Thymus (tissue), 14 donors: Measurements from ENCODE around the gene SAFB. TPM values are rescaled to one million over a fixed set of nuclear protein-coding genes. Genes with fewer than 3 reads are reported as not detected.

Experiments
- DNase-seq, 9 donors: peaks; one replicate each; pipeline ENCODE4 v3.0.0-alpha.2; 2013; ENCODE audit warnings: low spot score in 9 of 9, low read depth in 6 of 9, missing footprints in 1 of 9
- H3K27ac ChIP-seq, 2 donors: one replicate each; pipeline ENCODE4 v1.5.1; 2013; ENCODE audit warnings: control low read depth in 1 of 2, low read depth in 1 of 2, low read length in 1 of 2, mild to moderate bottlenecking in 1 of 2, moderate library complexity in 1 of 2
- H3K27me3 ChIP-seq, 2 donors: one replicate each; pipeline ENCODE4 v1.5.1; 2013; ENCODE audit warnings: low read length in 1 of 2; ENCODE audit not compliant: control insufficient read depth in 2 of 2, insufficient read depth in 1 of 2
- H3K36me3 ChIP-seq, 2 donors: one replicate each; pipeline ENCODE4 v1.5.1; 2013; ENCODE audit warnings: low read length in 1 of 2, mild to moderate bottlenecking in 1 of 2, moderate library complexity in 1 of 2; ENCODE audit not compliant: control insufficient read depth in 2 of 2, insufficient read depth in 2 of 2
- H3K4me1 ChIP-seq, 2 donors: one replicate each; pipeline ENCODE4 v1.5.1; 2013; ENCODE audit warnings: low read length in 2 of 2; ENCODE audit not compliant: control insufficient read depth in 2 of 2, insufficient read depth in 2 of 2
- H3K4me3 ChIP-seq, 2 donors: one replicate each; pipeline ENCODE4 v1.5.1; 2013; ENCODE audit warnings: low read length in 2 of 2, control low read depth in 1 of 2, mild to moderate bottlenecking in 1 of 2
- H3K9me3 ChIP-seq, 2 donors: one replicate each; pipeline ENCODE4 v1.5.1; 2013; ENCODE audit warnings: low read length in 1 of 2, mild to moderate bottlenecking in 1 of 2; ENCODE audit not compliant: control insufficient read depth in 2 of 2, insufficient read depth in 1 of 2
- WGBS: extraction: QIAGEN DNeasy Blood & Tissue Kit; methylation state at CpG from one replicate; pipeline ENCODE4 v1.1.7; 2013; 5-methylcytosine and 5-hydroxymethylcytosine counted together
- long read RNA-seq, 10 donors: transcript quantifications; one replicate each; lab custom pipeline, GENCODE V29; 2026
- polyA plus RNA-seq: library from polyadenylated mRNA; stranded (reverse); fragments of 200-250 nt; gene quantifications from one replicate; pipeline ENCODE4 v1.2.3, GENCODE V29; 2013
- total RNA-seq: library from RNA; stranded (reverse); fragments of 120-200 nt; gene quantifications from one replicate; pipeline ENCODE4 v1.2.4, GENCODE V29; 2013
- donor health status: healthy.

SAFB gene
- total RNA-seq, result 32.6 TPM
- polyA plus RNA-seq, result 73.3 TPM
- long read RNA-seq, donor 1, partial matches to known transcripts, result 0 of 2 reads
- long read RNA-seq, donor 1, other reads (novel, unspliced or antisense), result 0 of 2 reads
- long read RNA-seq, donor 2, transcript SAFB-205 (21 exons, 2,842 nt), result minor isoform, 7 of 446 reads
- long read RNA-seq, donor 2, transcript SAFB-211 (21 exons, 3,014 nt), result major isoform, 14 of 446 reads
- long read RNA-seq, donor 2, partial matches to known transcripts, result 407 of 446 reads
- long read RNA-seq, donor 2, other reads (novel, unspliced or antisense), result 12 of 446 reads
- long read RNA-seq, donor 3, transcript SAFB-211 (21 exons, 3,014 nt), result major isoform, 5 of 216 reads
- long read RNA-seq, donor 3, partial matches to known transcripts, result 209 of 216 reads
- long read RNA-seq, donor 3, other reads (novel, unspliced or antisense), result 0 of 216 reads
- long read RNA-seq, donor 4, partial matches to known transcripts, result 110 of 117 reads
- long read RNA-seq, donor 4, other reads (novel, unspliced or antisense), result 0 of 117 reads
- long read RNA-seq, donor 5, partial matches to known transcripts, result 332 of 342 reads
- long read RNA-seq, donor 5, other reads (novel, unspliced or antisense), result 0 of 342 reads
- long read RNA-seq, donor 6, partial matches to known transcripts, result 107 of 114 reads
- long read RNA-seq, donor 6, other reads (novel, unspliced or antisense), result 0 of 114 reads
- long read RNA-seq, donor 7, partial matches to known transcripts, result 111 of 113 reads
- long read RNA-seq, donor 7, other reads (novel, unspliced or antisense), result 0 of 113 reads
- long read RNA-seq, donor 8, partial matches to known transcripts, result 6 of 8 reads
- long read RNA-seq, donor 8, other reads (novel, unspliced or antisense), result 0 of 8 reads
- long read RNA-seq, donor 9, partial matches to known transcripts, result 31 of 88 reads
- long read RNA-seq, donor 9, other reads (novel, unspliced or antisense), result 49 of 88 reads
- long read RNA-seq, donor 10, partial matches to known transcripts, result 98 of 102 reads
- long read RNA-seq, donor 10, other reads (novel, unspliced or antisense), result 0 of 102 reads

GRCh38 chr19:5622465-5623396 lies at the start of gene SAFB, which contains the start of gene SAFB2:
SAFB (plus strand) TSS chr19:5623083; CDS start chr19:5623206, 123 bp downstream.
SAFB2 (minus strand) TSS chr19:5622776; CDS start chr19:5622715, 61 bp downstream.
- peak; percentile 99 to 100 (median 100) for DNase-seq

GRCh38 chr19:5575590-5575989 lies 47.3 kb upstream of the SAFB start:
- no peak overlapping the region for H3K4me3 ChIP-seq
- 95% methylated on average over 6 of the region's 6 CpGs for WGBS
- H3K27me3 ChIP-seq, result no peaks in the 10 kb centered on the region
- H3K9me3 ChIP-seq, result no peaks in the 10 kb centered on the region
- peaks cover 4 to 20% of the 10 kb centered on the region in 2 donors for H3K4me1 ChIP-seq
- no peak for DNase-seq
- no peak overlapping the region for H3K27ac ChIP-seq
- no peaks in the 10 kb centered on the region for H3K36me3 ChIP-seq

More at GRCh38 chr19:5622465-5623396, at the start of gene SAFB, which contains the start of gene SAFB2:
- under 1% methylated on average over 116 of the region's 116 CpGs for WGBS
- H3K27ac ChIP-seq, result peak within 1 kb of the TSS; percentile 94 to 99
- peaks cover 39 to 65% of the 10 kb centered on the region in 2 donors for H3K36me3 ChIP-seq
- H3K4me3 ChIP-seq, result peak within 1 kb of the TSS; percentile 86 to 92
- H3K4me1 ChIP-seq, result peaks cover 35 to 52% of the 10 kb centered on the region in 2 donors
- no peaks in the 10 kb centered on the region for H3K27me3 ChIP-seq
- no peaks in the 10 kb centered on the region for H3K9me3 ChIP-seq

- Histone ChIP-seq H3K27ac (no peak overlapping the region), H3K4me1 (peaks cover 4 to 20% of the 10 kb centered on the region in 2 donors), H3K9me3 (no peaks in the 10 kb centered on the region), H3K36me3 (peaks cover 8 to 12% of the 10 kb centered on the region in 2 donors), H3K4me3 (peak overlapping the region; percentile 16 to 26), H3K27me3 (no peaks in the 10 kb centered on the region)
- DNase-seq, result peak in 7 of 9 donors; percentile 61 to 89 (median 80)
- 32% methylated on average over 28 of the region's 28 CpGs for WGBS
Observed at GRCh38 chr19:5578097-5578846, 44.6 kb upstream of the SAFB start.

- 97% methylated on average over 6 of the region's 6 CpGs for WGBS
- no peak for DNase-seq
- no peaks in the 10 kb centered on the region for H3K27me3 ChIP-seq
- no peak overlapping the region for H3K27ac ChIP-seq
- H3K36me3 ChIP-seq, result peaks cover 8 to 12% of the 10 kb centered on the region in 2 donors
- peaks cover 5 to 20% of the 10 kb centered on the region in 2 donors for H3K4me1 ChIP-seq
- no peak overlapping the region for H3K4me3 ChIP-seq
- no peaks in the 10 kb centered on the region for H3K9me3 ChIP-seq
Observed at GRCh38 chr19:5579286-5579685, 43.6 kb upstream of the SAFB start.

- Histone ChIP-seq H3K27me3 (no peaks in the 10 kb centered on the region), H3K36me3 (peaks cover 8 to 12% of the 10 kb centered on the region in 2 donors), H3K4me3 (no peak overlapping the region), H3K27ac (no peak overlapping the region), H3K4me1 (peaks cover 9 to 20% of the 10 kb centered on the region in 2 donors), H3K9me3 (no peaks in the 10 kb centered on the region)
- WGBS, result 97% methylated on average over 7 of the region's 7 CpGs
- no peak for DNase-seq
Observed at GRCh38 chr19:5579697-5580096, 43.2 kb upstream of the SAFB start.

GRCh38 chr19:5580161-5580571 lies 42.7 kb upstream of the SAFB start:
- 50% methylated on average over 12 of the region's 12 CpGs for WGBS
- no peaks in the 10 kb centered on the region for H3K9me3 ChIP-seq
- peaks cover 11 to 24% of the 10 kb centered on the region in 2 donors for H3K4me1 ChIP-seq
- H3K4me3 ChIP-seq, result no peak overlapping the region
- DNase-seq, result no peak
- peaks cover 8 to 12% of the 10 kb centered on the region in 2 donors for H3K36me3 ChIP-seq
- no peaks in the 10 kb centered on the region for H3K27me3 ChIP-seq
- H3K27ac ChIP-seq, result no peak overlapping the region

GRCh38 chr19:5585461-5586299 lies 37.2 kb upstream of the SAFB start:
- Histone ChIP-seq H3K27ac (peak overlapping the region; percentile 86 to 96), H3K9me3 (no peaks in the 10 kb centered on the region), H3K4me3 (peak overlapping the region; percentile 45 to 48), H3K36me3 (peaks cover 45 to 57% of the 10 kb centered on the region in 2 donors), H3K4me1 (peaks cover 22 to 27% of the 10 kb centered on the region in 2 donors), H3K27me3 (no peaks in the 10 kb centered on the region)
- 10% methylated on average over 29 of the region's 29 CpGs for WGBS
- peak; percentile 51 to 92 (median 79) for DNase-seq
